Glutamatergic neuron (in vitro differentiated cells): ENCODE data around the gene CERS1. TPM values are rescaled to one million over a fixed set of nuclear protein-coding genes. Genes with fewer than 3 reads are reported as not detected.
A peak's percentile ranks its signal among the peaks of the same experiment; 100 is the strongest.
"Not testable (repeated sequence)": the region's sequence is repeated elsewhere in the genome, so short reads cannot be mapped to it uniquely, and the experiment has no call there.

ENCODE experiments used
- DNase-seq: peaks from one replicate; pipeline ENCODE4 v3.0.0; 2022
- H3K27ac Mint-ChIP-seq: one replicate; pipeline ENCODE4 v1.8.0; 2020; ENCODE audit warnings: mild to moderate bottlenecking, mixed read lengths, inconsistent platforms; ENCODE audit not compliant: unreplicated experiment
- H3K27me3 Mint-ChIP-seq: one replicate; pipeline ENCODE4 v1.8.0; 2020; ENCODE audit warnings: mild to moderate bottlenecking, moderate library complexity, mixed read lengths, inconsistent platforms; ENCODE audit not compliant: unreplicated experiment
- H3K36me3 Mint-ChIP-seq: one replicate; pipeline ENCODE4 v1.8.0; 2020; ENCODE audit warnings: mild to moderate bottlenecking, mixed read lengths, inconsistent platforms; ENCODE audit not compliant: unreplicated experiment
- H3K4me1 Mint-ChIP-seq: one replicate; pipeline ENCODE4 v1.8.0; 2020; ENCODE audit warnings: mild to moderate bottlenecking, low read depth, mixed read lengths, inconsistent platforms; ENCODE audit not compliant: unreplicated experiment
- H3K4me3 Mint-ChIP-seq: one replicate; pipeline ENCODE4 v1.8.0; 2020; ENCODE audit warnings: mild to moderate bottlenecking, mixed read lengths, inconsistent platforms; ENCODE audit not compliant: unreplicated experiment
- H3K9me3 Mint-ChIP-seq: one replicate; pipeline ENCODE4 v1.8.0; 2020; ENCODE audit warnings: mild to moderate bottlenecking, moderate library complexity, mixed read lengths, inconsistent platforms; ENCODE audit not compliant: unreplicated experiment
- CTCF ChIP-seq: fragments of 200-600 bp; sonication (generic); IDR thresholded peaks from one replicate; pipeline ENCODE4 v1.5.0; 2021; ENCODE audit not compliant: partially characterized antibody, unreplicated experiment
- total RNA-seq: library from RNA; stranded (reverse); fragmentation: NEBNext Ultra II Directional; extraction: Animal tissue kit (Norgen Biotek cat#: 25700); gene quantifications from one replicate; pipeline ENCODE4 v1.2.1, GENCODE V29; 2021; ENCODE audit not compliant: unreplicated experiment

The CERS1 gene
- total RNA-seq, 1 donor from 2014 or later: 15.3 TPM

GRCh38 chr19:18920400-18920799 lies 24.4 kb upstream of the CERS1 start:
- peaks cover 23% of the 10 kb centered on the region for H3K9me3 Mint-ChIP-seq
- no peak for TF ChIP-seq CTCF
- peak overlapping the region; percentile 93 for H3K4me3 Mint-ChIP-seq
- peaks cover 8% of the 10 kb centered on the region for H3K4me1 Mint-ChIP-seq
- H3K27me3 Mint-ChIP-seq: peaks cover 14% of the 10 kb centered on the region
- H3K36me3 Mint-ChIP-seq: no peaks in the 10 kb centered on the region
- peak overlapping the region; percentile 87 for H3K27ac Mint-ChIP-seq
- no peak for DNase-seq

GRCh38 chr19:18919900-18920214 lies 23.9 kb upstream of the CERS1 start:
- peaks cover 23% of the 10 kb centered on the region for H3K9me3 Mint-ChIP-seq
- H3K4me1 Mint-ChIP-seq: peaks cover 8% of the 10 kb centered on the region
- peak overlapping the region; percentile 87 for H3K27ac Mint-ChIP-seq
- TF ChIP-seq CTCF: no peak
- peaks cover 14% of the 10 kb centered on the region for H3K27me3 Mint-ChIP-seq
- H3K4me3 Mint-ChIP-seq: peak overlapping the region; percentile 93
- no peaks in the 10 kb centered on the region for H3K36me3 Mint-ChIP-seq
- DNase-seq: peak; percentile 22

GRCh38 chr19:18919086-18919899 lies 23.3 kb upstream of the CERS1 start, which contains the start of the genes COPE and DDX49:
TSS of gene COPE (minus strand) at chr19:18919387. CDS start at chr19:18919348, 39 bp downstream.
TSS of gene DDX49 (plus strand) at chr19:18919715. CDS start at chr19:18919742, 27 bp downstream.
- H3K9me3 Mint-ChIP-seq: peaks cover 23% of the 10 kb centered on the region
- peak within 1 kb of the TSS; percentile 87 for H3K27ac Mint-ChIP-seq
- peaks cover 12% of the 10 kb centered on the region for H3K27me3 Mint-ChIP-seq
- peak; percentile 92 for DNase-seq
- no peaks in the 10 kb centered on the region for H3K36me3 Mint-ChIP-seq
- TF ChIP-seq CTCF: no peak
- peaks cover 8% of the 10 kb centered on the region for H3K4me1 Mint-ChIP-seq
- peak within 1 kb of the TSS; percentile 93 for H3K4me3 Mint-ChIP-seq

- not testable (repeated sequence) for H3K36me3 Mint-ChIP-seq, DNase-seq, H3K4me1 Mint-ChIP-seq
- H3K27me3 Mint-ChIP-seq: peaks cover 11% of the 10 kb centered on the region
- peaks cover 23% of the 10 kb centered on the region for H3K9me3 Mint-ChIP-seq
- peak overlapping the region; percentile 26 for H3K27ac Mint-ChIP-seq
- H3K4me3 Mint-ChIP-seq: peak overlapping the region; percentile 78
Measured at GRCh38 chr19:18917593-18917992, 21.6 kb upstream of the CERS1 start.

GRCh38 chr19:18915639-18916038 lies 19.7 kb upstream of the CERS1 start:
- H3K27me3 Mint-ChIP-seq: peaks cover 7% of the 10 kb centered on the region
- H3K9me3 Mint-ChIP-seq: peaks cover 19% of the 10 kb centered on the region
- DNase-seq: peak; percentile 73
- no peak overlapping the region for H3K27ac Mint-ChIP-seq
- peaks cover 6% of the 10 kb centered on the region for H3K4me1 Mint-ChIP-seq
- TF ChIP-seq CTCF: peak; percentile 40
- no peak overlapping the region for H3K4me3 Mint-ChIP-seq
- no peaks in the 10 kb centered on the region for H3K36me3 Mint-ChIP-seq
